GM08714 (cell line): ENCODE data around the gene ASPHD1.
"Not testable (repeated sequence)": the region's sequence is repeated elsewhere in the genome, so short reads cannot be mapped to it uniquely, and the experiment has no call there.

Experiments
- H3K4me3 ChIP-seq: fragments of 200-500 bp; sonication (Bioruptor generic); 2 replicates; pipeline ENCODE4 v1.5.1; 2014; ENCODE audit warnings: mild to moderate bottlenecking, low read length, inconsistent platforms
- ZNF274 ChIP-seq: IDR thresholded peaks from 2 replicates; pipeline ENCODE4 v1.6.1; 2012; ENCODE audit warnings: mild to moderate bottlenecking, low read depth, low read length

ASPHD1 gene

DNA sequence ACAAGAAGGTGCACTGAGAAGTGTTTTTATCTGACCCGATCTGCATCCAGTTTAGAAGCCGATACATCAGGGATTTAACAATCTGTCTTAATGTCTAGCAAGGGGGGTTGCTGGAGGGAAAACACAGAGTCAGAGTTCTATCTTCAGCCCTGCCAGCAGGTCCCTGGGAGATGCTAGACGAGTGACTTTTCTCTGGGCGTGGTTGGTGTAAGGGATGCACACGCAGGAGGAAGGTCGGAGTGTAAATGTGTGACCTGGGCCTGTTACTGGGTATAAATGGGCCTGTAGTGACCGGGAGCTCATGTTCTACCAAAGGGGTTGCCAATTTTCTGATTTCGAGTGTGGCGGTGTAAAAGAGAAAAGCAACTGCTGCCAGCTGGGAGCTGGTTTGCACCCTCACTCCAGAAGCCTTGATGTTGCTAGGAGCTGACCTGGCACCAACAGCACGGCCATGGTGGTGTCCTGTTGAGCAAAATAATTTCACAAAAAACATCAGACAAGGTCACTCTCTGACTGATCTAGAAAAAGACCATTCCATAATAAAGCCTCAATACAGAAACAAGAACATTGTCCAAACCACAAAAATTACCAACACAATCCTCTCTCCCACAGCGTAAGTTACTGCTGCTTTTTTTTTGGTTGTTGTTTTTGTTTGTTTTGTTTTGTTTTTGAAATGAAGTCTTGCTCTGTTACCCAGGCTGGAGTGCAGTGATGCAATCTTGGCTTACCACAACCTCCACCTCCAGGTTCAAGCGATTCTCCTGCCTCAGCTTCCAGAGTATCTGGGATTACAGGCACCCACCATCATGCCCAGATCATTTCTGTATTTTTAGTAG lies 27.0 kb downstream of the ASPHD1 start:
- peak overlapping the region; percentile 61; the same call in 1 of the 2 replicates for H3K4me3 ChIP-seq
- TF ChIP-seq ZNF274, result no peak

DNA sequence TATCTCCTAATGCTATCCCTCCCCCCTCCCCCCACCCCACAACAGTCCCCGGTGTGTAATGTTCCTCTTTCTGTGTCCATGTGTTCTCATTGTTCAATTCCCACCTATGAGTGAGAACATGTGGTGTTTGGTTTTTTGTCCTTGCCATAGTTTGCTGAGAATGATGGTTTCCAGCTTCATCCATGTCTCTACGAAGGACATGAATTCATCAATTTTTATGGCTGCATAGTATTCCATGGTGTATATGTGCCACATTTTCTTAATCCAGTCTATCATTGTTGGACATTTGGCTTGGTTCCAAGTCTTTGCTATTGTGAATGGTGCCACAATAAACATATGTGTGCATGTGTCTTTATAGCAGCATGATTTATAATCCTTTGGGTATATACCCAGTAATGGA lies 31.5 kb downstream of the ASPHD1 start:
- H3K4me3 ChIP-seq, result not testable (repeated sequence)

DNA sequence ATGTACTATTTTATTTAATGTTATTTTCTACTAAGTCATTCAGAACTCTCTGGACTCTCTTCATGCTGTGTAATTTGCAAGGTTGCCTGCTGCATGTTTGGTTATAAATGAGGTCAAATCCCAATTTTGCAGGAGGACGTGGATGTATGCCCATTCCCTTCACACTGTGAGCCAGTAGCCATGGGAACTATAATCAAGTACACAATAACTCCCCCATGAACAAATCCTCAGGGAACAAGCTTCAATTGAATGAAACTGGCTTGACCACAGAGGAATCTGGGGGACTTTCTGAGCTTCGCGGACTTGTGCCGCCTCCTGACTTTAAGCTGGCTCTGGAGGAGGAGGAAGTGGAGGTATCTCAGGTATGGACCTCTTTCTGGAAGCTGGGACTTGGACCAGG lies 40.4 kb downstream of the ASPHD1 start:
- no peak for TF ChIP-seq ZNF274

DNA sequence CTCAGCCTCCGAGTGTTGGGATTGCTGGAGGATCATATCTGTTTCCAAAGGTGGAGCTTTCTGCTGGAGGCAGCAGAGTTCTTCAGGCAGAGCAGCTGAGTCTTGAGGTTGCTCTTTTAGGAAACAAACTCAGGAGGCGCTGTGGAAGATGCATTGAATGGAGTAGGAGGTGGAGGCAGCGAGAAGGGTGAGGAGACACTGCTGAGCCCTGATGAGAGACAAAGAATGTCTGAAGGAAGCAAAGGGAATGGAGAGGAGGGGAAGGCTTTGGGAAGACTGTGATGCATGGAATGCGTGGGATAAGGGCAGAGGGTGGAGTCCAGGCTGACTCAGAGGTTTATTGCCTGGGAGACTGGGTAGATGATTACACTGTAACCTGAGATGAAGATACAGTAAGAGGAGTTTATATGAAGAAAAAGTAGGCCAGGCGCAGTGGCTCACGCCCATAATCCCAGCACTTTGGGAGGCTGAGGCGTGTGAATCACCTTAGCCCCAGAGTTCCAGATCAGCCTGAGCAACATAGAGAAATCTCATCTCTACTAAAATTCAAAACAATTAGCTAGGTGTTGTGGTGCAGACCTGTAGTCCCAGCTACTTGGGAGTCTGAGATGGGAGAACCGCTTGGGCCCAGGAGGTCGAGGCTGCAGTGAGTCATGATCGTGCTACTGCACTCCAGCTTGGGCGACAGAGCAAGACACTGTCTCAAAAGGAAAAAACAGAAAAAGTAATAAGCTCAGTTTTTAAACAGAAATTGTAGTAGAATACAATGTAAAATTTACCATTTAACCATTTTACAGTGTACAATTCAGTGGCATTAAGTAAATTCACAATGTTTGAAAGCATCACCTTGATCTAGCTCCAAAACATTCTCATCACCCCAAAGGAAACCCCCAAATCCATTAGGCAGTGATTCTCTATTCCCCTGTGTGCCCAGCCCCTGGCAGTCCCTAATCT lies 43.8 kb downstream of the ASPHD1 start:
- H3K4me3 ChIP-seq, result no peak overlapping the region
- TF ChIP-seq ZNF274, result no peak

More for the DNA sequence above, 40.4 kb downstream of the ASPHD1 start:
- no peak overlapping the region for H3K4me3 ChIP-seq

DNA sequence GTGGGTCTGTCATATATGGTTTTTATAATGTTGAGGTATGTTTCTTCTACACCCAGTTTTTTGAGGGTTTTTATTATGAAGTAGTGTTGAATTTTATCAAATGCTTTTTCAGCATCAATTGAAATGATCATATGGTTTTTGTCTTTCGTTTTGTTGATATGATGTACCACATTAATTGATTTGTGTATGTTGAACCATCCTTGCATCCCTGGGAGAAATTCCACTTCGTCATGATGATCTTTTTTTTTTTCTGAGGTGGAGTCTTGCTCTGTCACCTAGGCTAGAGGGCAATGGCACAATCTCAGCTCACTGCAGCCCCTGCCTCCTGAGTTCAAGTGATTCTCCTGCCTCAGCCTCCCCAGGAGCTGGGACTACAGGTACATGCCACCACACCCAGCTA lies 47.6 kb downstream of the ASPHD1 start:
- TF ChIP-seq ZNF274, result no peak
- H3K4me3 ChIP-seq, result no peak overlapping the region

DNA sequence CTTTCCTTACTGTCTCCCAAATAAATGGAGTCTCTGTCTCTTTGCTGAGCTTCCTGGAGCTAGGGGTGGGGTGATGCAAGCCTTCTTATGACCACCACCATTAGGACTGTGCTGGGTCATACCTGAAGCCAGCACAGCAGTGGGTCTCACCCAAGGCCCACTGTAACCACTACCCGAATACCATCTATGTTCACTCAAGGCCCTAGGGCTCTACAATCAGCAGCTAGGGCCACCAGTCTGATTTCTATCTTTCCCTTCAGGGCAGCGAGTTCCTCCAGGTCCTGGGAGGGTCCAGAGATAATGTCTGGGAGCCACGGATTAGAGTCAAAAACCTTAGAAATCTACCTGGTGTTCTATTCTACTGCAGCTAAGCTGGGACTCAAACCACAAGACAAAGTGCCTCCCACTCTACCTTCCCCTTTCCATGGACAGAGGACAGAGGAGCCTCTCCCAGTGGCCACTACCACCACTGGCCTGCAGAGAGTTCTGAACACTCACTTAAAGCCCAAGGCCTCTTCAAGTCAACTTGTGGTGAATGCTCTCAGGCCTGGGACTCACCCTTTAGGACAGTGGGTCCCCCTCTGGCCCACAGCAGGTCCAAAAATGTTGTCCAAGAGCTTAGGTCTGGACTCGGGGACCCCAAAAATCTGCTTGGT lies 50.6 kb downstream of the ASPHD1 start:
- H3K4me3 ChIP-seq, result no peak overlapping the region
- no peak for TF ChIP-seq ZNF274

DNA sequence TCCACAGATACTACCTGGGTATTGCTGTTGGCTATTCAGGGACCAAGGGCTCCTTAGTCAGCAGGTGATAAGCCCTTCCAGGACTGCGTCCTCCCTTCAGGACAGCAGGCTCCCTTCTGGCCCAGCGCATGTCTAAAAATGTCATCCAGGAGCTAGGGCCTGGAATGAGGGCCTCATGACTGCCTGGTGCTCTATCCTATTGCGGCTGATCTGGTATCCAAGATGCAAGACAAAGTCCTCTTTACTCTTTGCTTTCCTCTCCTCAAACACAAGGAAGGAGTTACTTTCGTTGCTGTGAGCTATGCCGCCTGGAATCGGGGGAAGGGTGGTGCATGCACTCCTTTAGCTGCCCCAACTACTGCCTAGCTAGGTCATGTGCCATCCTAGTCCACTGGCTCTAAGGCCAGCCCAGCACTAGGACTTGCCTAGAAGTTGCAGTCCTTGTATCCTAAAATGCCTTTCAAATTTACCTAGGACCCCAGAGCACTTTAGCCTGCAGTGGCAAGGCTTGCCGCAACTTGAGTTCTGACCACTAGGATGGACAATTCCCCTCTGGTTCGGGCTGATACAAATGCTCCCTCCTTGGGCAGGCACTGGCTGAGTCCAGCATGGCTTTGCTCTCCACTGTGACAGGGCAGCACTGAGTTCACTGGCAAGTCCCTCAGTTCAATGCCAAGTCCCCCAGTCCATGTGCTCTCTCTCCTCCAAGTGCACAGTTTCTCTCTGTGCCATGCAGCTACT lies 51.5 kb downstream of the ASPHD1 start:
- TF ChIP-seq ZNF274, result no peak
- no peak overlapping the region for H3K4me3 ChIP-seq
